ENCODE results near the gene POFUT1. TPM values are rescaled to one million over a fixed set of nuclear protein-coding genes. Genes with fewer than 3 reads are reported as not detected.
"Not testable (repeated sequence)": the region's sequence is repeated elsewhere in the genome, so short reads cannot be mapped to it uniquely, and the experiment has no call there.

Gene POFUT1
- total RNA-seq, 1 donor from 2014 or later: 40.9 TPM

DNA sequence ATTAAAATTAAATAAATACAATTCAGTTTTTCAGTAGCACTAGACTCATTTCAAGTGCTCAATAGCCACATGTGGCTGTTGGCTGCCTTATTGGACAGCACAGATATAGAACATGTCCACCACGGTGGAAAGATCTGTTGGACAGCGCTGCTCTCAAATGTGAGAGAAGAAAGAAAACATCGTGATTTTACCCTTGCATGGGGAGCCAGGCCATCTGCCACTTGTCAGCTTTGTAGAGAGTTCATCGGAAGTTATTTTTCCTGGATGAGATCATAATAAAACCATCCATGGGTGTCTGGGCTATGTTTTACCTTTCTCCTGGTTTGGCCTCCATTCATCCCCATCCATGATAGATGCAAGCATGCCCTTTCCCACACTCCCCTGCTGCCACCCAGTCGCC lies 63.9 kb downstream of the POFUT1 start:
- DNase-seq (ENCODE audit: low spot score): no peak

DNA sequence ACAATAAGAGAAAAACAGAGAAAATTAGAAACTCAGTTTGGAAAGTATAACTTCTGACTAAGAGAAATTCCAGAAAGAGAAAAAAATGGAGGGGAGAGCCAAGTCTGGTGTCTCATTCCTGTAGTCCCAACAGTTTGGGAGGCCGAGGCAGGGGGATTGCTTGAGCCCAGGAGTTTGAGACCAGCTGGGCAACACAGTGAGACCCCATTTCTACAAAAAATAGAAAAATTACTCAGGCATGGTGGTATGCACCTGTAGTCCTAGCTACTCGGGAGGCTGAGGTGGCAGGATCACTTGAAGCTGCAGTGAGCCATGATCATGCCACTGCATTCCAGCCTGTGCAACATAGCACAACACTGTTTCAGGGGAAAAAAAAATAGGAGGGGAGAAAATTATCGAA lies 66.7 kb downstream of the POFUT1 start:
- DNase-seq (ENCODE audit: low spot score): no peak

DNA sequence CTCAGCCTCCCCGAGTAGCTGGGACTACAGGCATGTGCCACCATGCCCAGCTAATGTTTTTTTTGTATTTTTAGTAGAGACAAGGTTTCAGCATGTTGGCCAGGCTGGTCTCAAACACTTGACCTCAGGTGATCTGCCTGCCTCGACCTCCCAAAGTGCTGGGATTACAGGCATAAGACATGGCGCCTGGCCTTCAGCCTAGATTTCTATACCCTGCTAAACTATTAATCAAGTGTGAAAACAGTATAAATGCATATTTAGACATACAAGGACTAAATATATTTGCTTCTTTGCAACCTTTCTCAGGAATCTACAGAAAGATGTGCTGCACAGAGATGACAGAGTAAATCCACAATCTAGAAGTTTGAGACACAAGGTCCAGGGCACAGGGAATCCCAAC lies 67.5 kb downstream of the POFUT1 start:
- not testable (repeated sequence) for DNase-seq (ENCODE audit: low spot score)

DNA sequence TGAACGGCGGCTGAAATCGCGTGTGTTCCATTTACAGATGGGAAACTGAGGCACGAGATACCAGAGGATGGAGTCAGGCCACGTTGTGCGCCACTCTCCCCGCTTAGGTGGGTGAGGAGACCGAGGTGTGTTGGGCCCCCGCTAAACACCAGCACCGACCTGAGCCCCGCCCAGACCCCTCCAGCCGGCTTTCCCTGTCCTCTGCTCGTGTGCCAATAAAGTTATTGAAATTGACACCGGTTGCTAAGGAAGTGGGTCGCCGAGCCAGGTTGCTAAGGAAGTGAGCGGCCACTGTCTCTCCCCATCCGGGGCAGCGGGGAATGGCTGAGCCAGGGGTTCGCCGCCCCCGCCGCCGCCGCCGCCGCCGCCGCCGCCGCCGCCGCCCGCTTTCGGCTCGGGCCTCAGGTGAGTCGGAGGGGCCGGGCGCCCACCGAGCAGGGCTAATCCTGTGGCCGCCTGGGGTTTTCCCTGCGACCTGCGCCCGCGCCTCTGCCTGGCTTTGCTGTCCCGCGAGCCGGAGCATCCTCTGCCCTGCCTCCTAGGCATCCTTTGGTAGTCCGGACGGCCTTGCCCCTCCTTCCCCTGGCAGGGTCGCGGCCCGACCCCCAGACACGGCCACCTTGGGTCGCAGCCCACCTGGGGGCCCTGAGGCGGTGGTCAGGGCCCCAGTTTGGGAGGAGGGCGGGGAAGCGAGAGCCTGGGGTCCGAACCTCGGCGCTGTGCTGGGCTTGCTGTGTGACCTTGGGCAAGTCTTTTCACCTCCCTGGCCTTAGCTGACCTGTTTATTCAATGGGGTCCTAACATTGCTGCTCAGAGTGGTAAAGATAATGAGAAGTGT lies 69.9 kb downstream of the POFUT1 start, which contains the start of gene KIF3B:
Gene KIF3B, plus strand, starts transcription at position 291 of the 838 bp plus-strand sequence. CDS start 32,127 bp downstream, outside the sequence.
- DNase-seq (ENCODE audit: low spot score): peak; percentile 93

DNA sequence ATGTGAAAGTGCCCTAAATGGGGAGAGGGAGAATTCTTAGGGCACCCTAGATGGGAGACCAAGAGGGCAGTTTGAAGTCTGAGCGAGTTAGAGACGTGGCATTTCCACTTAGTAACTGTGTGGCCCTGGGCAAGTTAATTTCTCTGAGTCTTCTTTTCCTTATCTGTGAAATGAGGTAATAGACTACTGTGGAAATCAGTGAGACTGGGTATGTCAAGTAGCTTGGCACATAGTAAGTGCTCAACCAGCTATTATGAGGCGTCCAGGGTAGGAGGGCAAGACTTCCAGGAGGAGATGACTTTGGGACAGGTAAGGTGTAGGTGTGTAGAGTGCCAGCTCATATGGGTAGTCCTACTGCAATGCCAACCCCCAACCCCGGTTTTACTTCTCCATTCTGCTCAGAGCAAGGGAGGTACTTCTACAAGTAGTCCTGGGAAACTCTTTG lies 70.5 kb downstream of the POFUT1 start:
- no peak for DNase-seq (ENCODE audit: low spot score)

DNA sequence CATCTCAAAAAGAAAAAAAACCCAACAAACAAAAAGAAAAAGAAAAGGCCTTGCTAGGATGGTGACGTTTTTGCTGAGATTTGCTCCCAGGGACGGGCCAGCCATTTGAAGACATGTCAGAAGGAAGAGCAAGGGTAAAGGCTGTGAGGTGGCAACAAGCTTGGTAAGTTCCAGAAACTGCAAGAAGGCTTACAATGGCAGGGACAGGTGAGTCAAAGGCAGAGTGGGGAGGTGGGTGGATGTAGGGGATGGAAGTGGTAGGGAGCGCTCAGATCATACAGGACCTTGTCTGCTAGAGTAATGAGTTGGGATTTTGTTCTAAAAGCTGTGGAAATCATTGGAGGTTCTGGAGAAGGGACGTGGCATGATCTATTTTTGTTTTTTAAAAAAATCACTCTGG lies 74.0 kb downstream of the POFUT1 start:
- no peak for DNase-seq (ENCODE audit: low spot score)

DNA sequence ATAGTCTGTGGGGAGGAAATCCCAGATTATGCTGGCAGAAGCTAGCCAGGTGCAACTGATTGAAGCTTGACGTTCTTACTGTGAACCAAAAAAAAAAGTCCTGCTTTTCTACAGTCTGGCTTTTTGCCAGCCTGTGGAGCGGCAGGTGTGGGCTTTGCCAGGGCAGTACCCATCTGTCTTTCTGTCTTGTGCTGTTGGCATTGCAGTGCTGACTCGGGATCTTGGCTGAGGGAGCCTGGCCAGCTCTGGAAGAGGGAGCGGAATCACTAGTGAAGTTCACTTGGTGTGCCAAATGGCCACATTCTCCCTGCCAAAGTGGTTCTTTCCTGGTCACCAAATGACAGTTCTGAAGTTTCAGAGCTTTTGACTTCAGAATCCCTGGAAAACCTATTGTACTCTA lies 74.8 kb downstream of the POFUT1 start:
- no peak for DNase-seq (ENCODE audit: low spot score)

DNA sequence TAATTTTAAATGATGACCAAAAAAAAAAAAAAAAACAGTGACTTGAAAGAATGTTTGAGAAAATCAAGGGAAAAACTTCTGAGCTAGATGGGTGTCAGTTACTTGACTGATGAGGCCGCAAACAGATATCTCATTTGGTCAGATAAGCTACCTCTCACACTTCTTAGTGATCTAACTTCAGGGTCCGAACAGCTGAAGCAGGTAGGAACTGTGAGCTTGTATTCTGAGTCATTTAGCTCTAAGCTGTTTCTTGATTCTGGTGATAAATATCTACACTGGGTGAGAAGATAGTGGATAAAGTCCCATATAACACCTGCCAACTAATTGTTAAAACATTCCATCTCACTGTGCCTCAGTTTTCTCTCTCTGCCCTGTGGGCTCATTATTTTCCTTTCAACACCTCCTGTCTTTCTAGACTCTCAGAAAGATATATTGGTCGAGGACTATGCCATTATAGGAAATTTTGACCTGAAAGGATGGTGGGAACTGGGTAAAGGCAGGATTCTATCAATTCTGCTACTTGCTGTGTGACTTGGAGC lies 77.5 kb downstream of the POFUT1 start:
- DNase-seq (ENCODE audit: low spot score): no peak

DNA sequence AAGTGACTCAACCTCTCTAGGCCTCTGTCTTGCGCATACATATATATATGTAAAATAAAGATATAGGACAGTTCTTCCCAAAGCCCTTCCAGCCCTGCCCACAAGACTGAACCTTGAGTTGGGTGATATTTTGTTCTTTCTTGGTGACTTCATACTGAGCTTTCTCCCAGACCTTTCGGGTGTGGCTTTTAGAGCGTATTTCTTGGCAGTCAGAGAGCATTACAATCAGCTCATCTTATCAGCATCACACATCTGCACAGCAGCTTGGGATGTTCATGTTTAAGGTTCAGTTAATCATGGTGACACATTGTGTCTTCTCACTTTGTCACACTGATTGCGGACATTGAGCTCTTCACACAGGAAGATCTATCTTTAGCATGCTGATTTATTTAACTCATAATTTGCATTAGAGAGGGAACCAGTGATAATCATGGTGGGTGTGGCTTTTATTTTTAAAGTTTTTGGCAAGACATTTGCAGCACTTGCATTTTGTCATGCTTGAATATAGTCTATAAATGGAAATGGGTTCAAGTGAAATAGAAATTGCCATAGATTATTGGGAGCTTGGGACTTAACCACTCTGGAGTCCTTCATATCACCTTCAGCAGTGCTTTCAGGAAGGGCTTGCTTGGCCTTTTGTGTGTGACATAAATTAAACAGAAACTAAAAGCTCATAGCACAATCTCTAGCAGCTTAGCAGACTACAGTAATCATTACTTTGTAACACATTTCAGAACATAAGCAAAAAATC lies 78.1 kb downstream of the POFUT1 start:
- no peak for DNase-seq (ENCODE audit: low spot score)

DNA sequence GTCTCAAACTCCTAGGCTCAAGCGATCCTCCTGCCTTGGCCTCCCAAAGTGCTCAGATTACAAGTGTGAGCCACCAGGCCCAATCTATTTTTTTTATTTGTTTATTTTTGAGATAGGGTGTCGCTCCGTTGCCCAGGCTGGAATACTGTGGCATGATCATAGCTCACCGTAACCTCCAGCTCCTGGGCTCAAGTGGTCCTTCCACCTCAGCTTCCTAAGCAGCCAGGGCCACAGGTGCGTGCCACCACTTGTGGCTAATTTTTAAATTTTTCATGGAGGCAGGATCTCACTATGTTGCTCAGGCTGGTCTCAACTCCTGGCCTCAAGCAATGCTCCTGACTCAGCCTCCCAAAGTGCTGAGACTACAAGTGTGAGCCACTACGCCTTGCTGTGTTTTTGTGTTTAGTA lies 79.6 kb downstream of the POFUT1 start:
- no peak for DNase-seq (ENCODE audit: low spot score)

Other genes starting within 250 kb of the POFUT1 start
- gene XKR7, start 239.7 kb upstream of the POFUT1 start, total RNA-seq: not detected
- gene CCM2L, start 197.4 kb upstream of the POFUT1 start, total RNA-seq: 10.4 TPM
- 35.1 TPM for gene HCK, start 155.6 kb upstream of the POFUT1 start, total RNA-seq
- 40.6 TPM for gene TM9SF4, start 98.2 kb upstream of the POFUT1 start, total RNA-seq
- 8.3 TPM for gene PLAGL2, start 137 bp upstream of the POFUT1 start, total RNA-seq
- gene KIF3B, start 69.8 kb downstream of the POFUT1 start, total RNA-seq: 28.1 TPM
- 75.3 TPM for gene ASXL1, start 150.5 kb downstream of the POFUT1 start, total RNA-seq

All from mesenteric fat pad (tissue), 1 donor.